ENCODE data around the gene FAM120C. TPM values are rescaled to one million over a fixed set of nuclear protein-coding genes. Genes with fewer than 3 reads are reported as not detected.

Gene FAM120C
- total and polyA plus RNA-seq, 8 donors = 3.4 to 7.3 (median 4.6) TPM

- 1 to 40% methylated on average over 31 to 36 of the region's 36 CpGs for WGBS, 2 donors
- no peak for FAIRE-seq
- TF ChIP-seq CTCF (IDR thresholded peaks at IDR 0.05) = no peak
- DNase-seq = peak; percentile 47 to 86 (median 66)
- intact Hi-C loops (cut with DNase I) = no loop called here
- Histone ChIP-seq H3K27me3 (no peaks in the 10 kb centered on the region), H3K27ac (peak overlapping the region; percentile 57 to 76 (median 76)), H3K4me3 (peak overlapping the region; percentile 53 to 72 (median 68)), H3K4me1 (peaks cover 0 to 3% (median 0%) of the 10 kb centered on the region in 3 donors), H3K9me3 (no peaks in the 10 kb centered on the region), H3K36me3 (no peaks in the 10 kb centered on the region)
- ATAC-seq = peak; percentile 74 to 85 (median 82)
Measured at GRCh38 chrX:54182194-54182863, 725 bp downstream of the FAM120C start.

- H3K27me3 ChIP-seq = no peaks in the 10 kb centered on the region
- H3K4me3 ChIP-seq = peak overlapping the region in 2 of 4 donors; percentile 70 to 72
- FAIRE-seq = no peak
- intact Hi-C loops (cut with DNase I) = no loop called here
- WGBS, 2 donors = 34 to 42% methylated on average over 4 of the region's 4 CpGs
- peaks cover 0 to 3% (median 0%) of the 10 kb centered on the region in 3 donors for H3K4me1 ChIP-seq
- DNase-seq = no peak
- no peaks in the 10 kb centered on the region for H3K36me3 ChIP-seq
- no peak overlapping the region for H3K27ac ChIP-seq
- ATAC-seq = no peak
- TF ChIP-seq CTCF (IDR thresholded peaks at IDR 0.05) = no peak
- no peaks in the 10 kb centered on the region for H3K9me3 ChIP-seq
Measured at GRCh38 chrX:54181202-54181953, 1.7 kb downstream of the FAM120C start.

GRCh38 chrX:54180403-54180802, 2.7 kb downstream of the FAM120C start:
- FAIRE-seq (no peak), DNase-seq (no peak), ATAC-seq (no peak)
- no peak overlapping the region for H3K4me3 ChIP-seq
- intact Hi-C loops (cut with DNase I) = no loop called here
- TF ChIP-seq CTCF (IDR thresholded peaks at IDR 0.05) = no peak
- no peak overlapping the region for H3K27ac ChIP-seq
- no peaks in the 10 kb centered on the region for H3K9me3 ChIP-seq
- H3K4me1 ChIP-seq = peaks cover 0 to 3% (median 0%) of the 10 kb centered on the region in 3 donors
- WGBS, 2 donors = 39 to 42% methylated on average over 4 of the region's 4 CpGs
- H3K27me3 ChIP-seq = no peaks in the 10 kb centered on the region
- H3K36me3 ChIP-seq = no peaks in the 10 kb centered on the region

- no peaks in the 10 kb centered on the region for H3K36me3 ChIP-seq
- no peaks in the 10 kb centered on the region for H3K27me3 ChIP-seq
- H3K27ac ChIP-seq = no peak overlapping the region
- peaks cover 0 to 3% (median 0%) of the 10 kb centered on the region in 3 donors for H3K4me1 ChIP-seq
- no peaks in the 10 kb centered on the region for H3K9me3 ChIP-seq
- DNase-seq = no peak
- intact Hi-C loops (cut with DNase I) = no loop called here
- 35 to 47% methylated on average over 5 of the region's 5 CpGs for WGBS, 2 donors
- no peak for TF ChIP-seq CTCF (IDR thresholded peaks at IDR 0.05)
- no peak for FAIRE-seq
- no peak overlapping the region for H3K4me3 ChIP-seq
- ATAC-seq = peak in 1 of 4 donors; percentile 32
Measured at GRCh38 chrX:54178100-54178940, 4.7 kb downstream of the FAM120C start.

Measured in pancreas (tissue), 10 donors.